Measurements from ENCODE around the gene PKDCC. TPM values are rescaled to one million over a fixed set of nuclear protein-coding genes. Genes with fewer than 3 reads are reported as not detected.

PKDCC gene
- total and polyA plus RNA-seq, 10 of the 15 experiments (the other 5 are each of a cell fraction or from before 2014, with no cell fraction given) = 0.13 to 10.2 (median 2.3) TPM

GRCh38 chr2:42067521-42067920 is 19.7 kb downstream of the PKDCC start:
- no peaks in the 10 kb centered on the region for H3K4me1 ChIP-seq (ENCODE audit: control insufficient read depth, insufficient read depth, low read length)

More at GRCh38 chr2:42067521-42067920, 19.7 kb downstream of the PKDCC start:
- Histone ChIP-seq H3K27me3 (replicated peaks in 1 of 2; ENCODE audit: control insufficient read depth in 2 of 2, insufficient read depth in 2 of 2, low read length in 1 of 2) (peaks cover 0 to 3% of the 10 kb centered on the region in 2 experiments; a peak in 3 of 4 replicates), H3K36me3 (ENCODE audit: control insufficient read depth in 2 of 2, insufficient read depth in 2 of 2, low read length in 1 of 2) (no peaks in the 10 kb centered on the region), H4K20me1 (ENCODE audit: control insufficient read depth, insufficient read depth) (no peaks in the 10 kb centered on the region), H3K9ac (ENCODE audit: control insufficient read depth, insufficient read depth, low read length) (no peak overlapping the region), H3K79me2 (ENCODE audit: control insufficient read depth, insufficient read depth, low read length) (no peaks in the 10 kb centered on the region), H3K27ac (ENCODE audit: control insufficient read depth, insufficient read depth) (no peak overlapping the region), H3K4me2 (ENCODE audit: control insufficient read depth, insufficient read depth) (no peak overlapping the region), H3K4me3 (no peak overlapping the region), H3K9me3 (replicated peaks; ENCODE audit: control insufficient read depth, insufficient read depth, low read length) (no peaks in the 10 kb centered on the region), H2AFZ (ENCODE audit: control insufficient read depth, low read depth, low read length) (no peak overlapping the region)
- TF ChIP-seq, protein P1, sequence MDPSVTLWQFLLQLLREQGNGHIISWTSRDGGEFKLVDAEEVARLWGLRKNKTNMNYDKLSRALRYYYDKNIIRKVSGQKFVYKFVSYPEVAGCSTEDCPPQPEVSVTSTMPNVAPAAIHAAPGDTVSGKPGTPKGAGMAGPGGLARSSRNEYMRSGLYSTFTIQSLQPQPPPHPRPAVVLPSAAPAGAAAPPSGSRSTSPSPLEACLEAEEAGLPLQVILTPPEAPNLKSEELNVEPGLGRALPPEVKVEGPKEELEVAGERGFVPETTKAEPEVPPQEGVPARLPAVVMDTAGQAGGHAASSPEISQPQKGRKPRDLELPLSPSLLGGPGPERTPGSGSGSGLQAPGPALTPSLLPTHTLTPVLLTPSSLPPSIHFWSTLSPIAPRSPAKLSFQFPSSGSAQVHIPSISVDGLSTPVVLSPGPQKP (IDR thresholded peaks at IDR 0.05; ENCODE audit: low read depth, low read length) = no peak
- no peak for TF ChIP-seq LARP7 (IDR thresholded peaks at IDR 0.05)
- TF ChIP-seq NRF1 (conservative IDR thresholded peaks at IDR 0.05; ENCODE audit: low read depth, low read length) = no peak
- TF ChIP-seq POLR2AphosphoS2 (IDR thresholded peaks at IDR 0.05; ENCODE audit: low read depth, low read length) = no peak
- no peak for TF ChIP-seq PML (IDR thresholded peaks at IDR 0.05; ENCODE audit: low read length)
- TF ChIP-seq NBN (IDR thresholded peaks at IDR 0.05) = no peak
- TF ChIP-seq GATAD2B (conservative IDR thresholded peaks at IDR 0.05; ENCODE audit: low read depth) = no peak
- no peak for TF ChIP-seq EZH2 (IDR thresholded peaks at IDR 0.05; ENCODE audit: borderline replicate concordance, control insufficient read depth, low read depth, low read length)
- TF ChIP-seq ETV6 (conservative IDR thresholded peaks at IDR 0.05 in 1 of 2, IDR thresholded peaks at IDR 0.05 in 1 of 2; ENCODE audit: borderline replicate concordance in 1 of 2, low read depth in 1 of 2) = no peak
- TF ChIP-seq RB1 (IDR thresholded peaks at IDR 0.05; ENCODE audit: borderline replicate concordance) = no peak
- ChIA-PET RAD21 (ENCODE audit: unreplicated experiment) (no interaction called here), POLR2A (interaction anchor here (0.8 kb wide), 1 partner anchor 182 kb away, joined by 3 read pairs; no protein-coding TSS in a partner anchor), SMC1A (ENCODE audit: uncharacterized antibody, unreplicated experiment) (no interaction called here), CTCF (interaction anchor here (1.5 to 1.8 kb wide), 2 partner anchors 20 to 200 kb away, joined by 4 to 6 read pairs; no protein-coding TSS in a partner anchor)
- FAIRE-seq = no peak
- intact Hi-C loops (cut with micrococcal nuclease; ENCODE audit: unreplicated experiment) = no loop called here
- BruUV-seq (replicated peaks) = no TSS peak
- WGBS (ENCODE audit: insufficient coverage, insufficient replicate concordance, low lambda C conversion rate, missing lambda C conversion rate) = 73% methylated on average over 8 of the region's 8 CpGs
- no peak for DNase-seq (ENCODE audit: low read depth, low spot score)
- no peak for ATAC-seq
- in situ Hi-C loops (cut with MboI) = no loop called here
